Measurements from ENCODE around the gene GLRA1.
"Not testable (repeated sequence)": the region's sequence is repeated elsewhere in the genome, so short reads cannot be mapped to it uniquely, and the experiment has no call there.

GLRA1 gene

GRCh38 chr5:151880324-151880723 lies 44.3 kb downstream of the GLRA1 start:
- no peak for DNase-seq

GRCh38 chr5:151873701-151874100 lies 51.0 kb downstream of the GLRA1 start:
- DNase-seq, result no peak

- no peak for DNase-seq
These were observed 52.0 kb downstream of the GLRA1 start for GRCh38 chr5:151872701-151873100.

GRCh38 chr5:151870820-151871219 lies 53.8 kb downstream of the GLRA1 start:
- DNase-seq, result no peak

- no peak for DNase-seq
These were observed 54.4 kb downstream of the GLRA1 start for GRCh38 chr5:151870271-151870670.

GRCh38 chr5:151869843-151870242 lies 54.8 kb downstream of the GLRA1 start:
- DNase-seq, result no peak

- no peak for DNase-seq
These were observed 56.2 kb downstream of the GLRA1 start for GRCh38 chr5:151868451-151868850.

GRCh38 chr5:151864061-151864748 lies 60.4 kb downstream of the GLRA1 start:
- DNase-seq, result no peak

GRCh38 chr5:151863566-151863965 lies 61.1 kb downstream of the GLRA1 start:
- DNase-seq, result no peak

- no peak for DNase-seq
These were observed 61.7 kb downstream of the GLRA1 start for GRCh38 chr5:151862811-151863472.

GRCh38 chr5:151860867-151861266 lies 63.8 kb downstream of the GLRA1 start:
- DNase-seq, result not testable (repeated sequence)

GRCh38 chr5:151856861-151857260 lies 67.8 kb downstream of the GLRA1 start:
- DNase-seq, result no peak

GRCh38 chr5:151855701-151856100 lies 69.0 kb downstream of the GLRA1 start:
- DNase-seq, result no peak

- DNase-seq, result no peak
These were observed 76.8 kb downstream of the GLRA1 start for GRCh38 chr5:151847871-151848270.

GRCh38 chr5:151846765-151847164 lies 77.9 kb downstream of the GLRA1 start:
- DNase-seq, result no peak

GRCh38 chr5:151832843-151833242 lies 91.8 kb downstream of the GLRA1 start:
- not testable (repeated sequence) for DNase-seq

GRCh38 chr5:151829370-151829769 lies 95.3 kb downstream of the GLRA1 start:
- no peak for DNase-seq

GRCh38 chr5:151825445-151825844 lies 99.2 kb downstream of the GLRA1 start:
- no peak for DNase-seq

GRCh38 chr5:151822141-151822540 lies 102.5 kb downstream of the GLRA1 start:
- DNase-seq, result no peak

- no peak for DNase-seq
These were observed 103.7 kb downstream of the GLRA1 start for GRCh38 chr5:151820903-151821302.

GRCh38 chr5:151820271-151820670 lies 104.4 kb downstream of the GLRA1 start:
- no peak for DNase-seq

GRCh38 chr5:151819830-151820229 lies 104.8 kb downstream of the GLRA1 start:
- DNase-seq, result no peak

- no peak for DNase-seq
These were observed 109.6 kb downstream of the GLRA1 start for GRCh38 chr5:151815051-151815450.

GRCh38 chr5:151812757-151813309 lies 111.8 kb downstream of the GLRA1 start:
- DNase-seq, result no peak
